HG03108 (cell line): ENCODE results near the gene ARSG.
"Not testable (repeated sequence)": the region's sequence is repeated elsewhere in the genome, so short reads cannot be mapped to it uniquely, and the experiment has no call there.

Experiments
- ATAC-seq: cut with Tn5 transposase; IDR thresholded peaks from one replicate; pipeline ENCODE4 v1.9.1; 2021; ENCODE audit warnings: moderate library complexity; ENCODE audit not compliant: unreplicated experiment

The ARSG gene

GRCh38 chr17:68365469-68365868 is 74.2 kb downstream of the ARSG start:
- ATAC-seq: no peak

GRCh38 chr17:68368387-68368786 is 77.1 kb downstream of the ARSG start:
- ATAC-seq: no peak

- ATAC-seq: no peak
These were observed 84.3 kb downstream of the ARSG start for GRCh38 chr17:68375566-68375965.

GRCh38 chr17:68376178-68376577 is 84.9 kb downstream of the ARSG start:
- ATAC-seq: not testable (repeated sequence)

GRCh38 chr17:68377771-68378267 is 86.5 kb downstream of the ARSG start:
- ATAC-seq: no peak

- ATAC-seq: no peak
These were observed 87.2 kb downstream of the ARSG start for GRCh38 chr17:68378268-68379176.

- no peak for ATAC-seq
These were observed 87.8 kb downstream of the ARSG start for GRCh38 chr17:68379177-68379510.

GRCh38 chr17:68379692-68380677 is 88.7 kb downstream of the ARSG start:
- ATAC-seq: no peak

GRCh38 chr17:68381076-68381900 is 90.0 kb downstream of the ARSG start:
- ATAC-seq: no peak

GRCh38 chr17:68382582-68383085 is 91.3 kb downstream of the ARSG start:
- ATAC-seq: no peak

- ATAC-seq: no peak
These were observed 91.8 kb downstream of the ARSG start for GRCh38 chr17:68383120-68383442.

- ATAC-seq: no peak
These were observed 92.4 kb downstream of the ARSG start for GRCh38 chr17:68383443-68384321.

- ATAC-seq: no peak
These were observed 93.2 kb downstream of the ARSG start for GRCh38 chr17:68384471-68384870.

GRCh38 chr17:68384941-68385340 is 93.6 kb downstream of the ARSG start:
- no peak for ATAC-seq

- no peak for ATAC-seq
These were observed 94.4 kb downstream of the ARSG start for GRCh38 chr17:68385490-68386215.

- ATAC-seq: no peak
These were observed 96.3 kb downstream of the ARSG start for GRCh38 chr17:68387435-68388218.

GRCh38 chr17:68389041-68389440 is 97.7 kb downstream of the ARSG start:
- ATAC-seq: no peak

GRCh38 chr17:68390888-68391545 is 99.7 kb downstream of the ARSG start:
- ATAC-seq: no peak
